ENCODE data around the gene TTLL7.

Gene TTLL7

GRCh38 chr1:83845437-83846071, 153.4 kb downstream of the TTLL7 start:
- Histone ChIP-seq H3F3A (ENCODE audit: insufficient read depth) (no peaks in the 10 kb centered on the region), H4K20me1 (ENCODE audit: low read depth, low read length) (no peaks in the 10 kb centered on the region), H3K27ac (ENCODE audit: low read depth, low read length) (no peak overlapping the region), H3K36me3 (ENCODE audit: low read length) (no peaks in the 10 kb centered on the region), H3K9me2 (replicated peaks; ENCODE audit: insufficient read depth, low read length) (no peaks in the 10 kb centered on the region), H3K4me2 (ENCODE audit: low read depth, low read length, poor library complexity, severe bottlenecking) (no peak overlapping the region), H3K9ac (ENCODE audit: low read length) (no peak overlapping the region), H3K27me3 (ENCODE audit: low read length) (no peaks in the 10 kb centered on the region), H3K4me3 (ENCODE audit: insufficient read depth, low read length, poor library complexity, severe bottlenecking) (no peak overlapping the region), H3K79me2 (ENCODE audit: insufficient read depth, low read length) (no peaks in the 10 kb centered on the region), H3K9me3 (ENCODE audit: insufficient read depth, low read length) (no peaks in the 10 kb centered on the region), H2AFZ (ENCODE audit: low read depth, low read length, severe bottlenecking) (no peak overlapping the region)
- TF ChIP-seq CTCF (IDR thresholded peaks at IDR 0.05; ENCODE audit: insufficient read depth, low read length, poor library complexity, severe bottlenecking) (no peak), EZH2phosphoT487 (conservative IDR thresholded peaks at IDR 0.05; ENCODE audit: low read length) (no peak)

GRCh38 chr1:83844546-83844945, 154.4 kb downstream of the TTLL7 start:
- Histone ChIP-seq H3K4me3 (ENCODE audit: insufficient read depth, low read length, poor library complexity, severe bottlenecking) (no peak overlapping the region), H3K27ac (ENCODE audit: low read depth, low read length) (no peak overlapping the region), H3K79me2 (ENCODE audit: insufficient read depth, low read length) (no peaks in the 10 kb centered on the region), H2AFZ (ENCODE audit: low read depth, low read length, severe bottlenecking) (no peak overlapping the region), H3K9me3 (ENCODE audit: insufficient read depth, low read length) (no peaks in the 10 kb centered on the region), H3F3A (ENCODE audit: insufficient read depth) (no peaks in the 10 kb centered on the region), H3K27me3 (ENCODE audit: low read length) (no peaks in the 10 kb centered on the region), H3K9me2 (replicated peaks; ENCODE audit: insufficient read depth, low read length) (no peaks in the 10 kb centered on the region), H3K4me2 (ENCODE audit: low read depth, low read length, poor library complexity, severe bottlenecking) (no peak overlapping the region), H3K36me3 (ENCODE audit: low read length) (no peaks in the 10 kb centered on the region), H3K9ac (ENCODE audit: low read length) (no peak overlapping the region), H4K20me1 (ENCODE audit: low read depth, low read length) (no peaks in the 10 kb centered on the region)
- no peak for TF ChIP-seq EZH2phosphoT487 (conservative IDR thresholded peaks at IDR 0.05; ENCODE audit: low read length)
- no peak for TF ChIP-seq CTCF (IDR thresholded peaks at IDR 0.05; ENCODE audit: insufficient read depth, low read length, poor library complexity, severe bottlenecking)

GRCh38 chr1:83839566-83840173, 159.3 kb downstream of the TTLL7 start:
- Histone ChIP-seq H3K9ac (ENCODE audit: low read length) (no peak overlapping the region), H3F3A (ENCODE audit: insufficient read depth) (no peaks in the 10 kb centered on the region), H3K4me2 (ENCODE audit: low read depth, low read length, poor library complexity, severe bottlenecking) (no peak overlapping the region), H3K79me2 (ENCODE audit: insufficient read depth, low read length) (no peaks in the 10 kb centered on the region), H3K4me3 (ENCODE audit: insufficient read depth, low read length, poor library complexity, severe bottlenecking) (no peak overlapping the region), H2AFZ (ENCODE audit: low read depth, low read length, severe bottlenecking) (no peak overlapping the region), H3K9me3 (ENCODE audit: insufficient read depth, low read length) (no peaks in the 10 kb centered on the region), H3K36me3 (ENCODE audit: low read length) (no peaks in the 10 kb centered on the region), H3K27me3 (ENCODE audit: low read length) (no peaks in the 10 kb centered on the region), H4K20me1 (ENCODE audit: low read depth, low read length) (no peaks in the 10 kb centered on the region), H3K9me2 (replicated peaks; ENCODE audit: insufficient read depth, low read length) (no peaks in the 10 kb centered on the region), H3K27ac (ENCODE audit: low read depth, low read length) (no peak overlapping the region)
- TF ChIP-seq CTCF (IDR thresholded peaks at IDR 0.05; ENCODE audit: insufficient read depth, low read length, poor library complexity, severe bottlenecking): no peak
- TF ChIP-seq EZH2phosphoT487 (conservative IDR thresholded peaks at IDR 0.05; ENCODE audit: low read length): no peak
